GM19023 (cell line): ENCODE measurements around the gene MYRIP.

Source experiments
- ATAC-seq: cut with Tn5 transposase; IDR thresholded peaks from one replicate; pipeline ENCODE4 v1.9.1; 2021; ENCODE audit warnings: mild to moderate bottlenecking, moderate library complexity; ENCODE audit not compliant: unreplicated experiment

MYRIP gene

DNA sequence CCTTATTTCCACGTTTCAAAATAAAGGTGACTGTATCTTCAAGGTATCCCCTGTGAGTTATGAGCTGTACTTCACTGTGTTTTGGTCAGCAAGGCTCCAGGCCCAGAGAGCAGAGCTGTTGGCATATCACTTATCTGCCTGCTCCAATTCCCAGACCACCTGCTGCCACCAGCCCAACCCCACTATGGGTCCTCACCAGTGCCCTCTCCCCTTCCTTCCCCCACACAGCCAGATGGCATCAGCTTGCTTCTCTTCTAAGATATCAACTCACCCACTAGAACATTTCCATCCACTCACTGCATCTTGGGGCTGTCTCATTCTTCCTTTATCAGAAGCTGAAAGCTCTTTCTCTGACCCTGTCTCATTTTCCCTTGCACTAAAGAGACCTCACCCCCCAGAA lies 363.2 kb downstream of the MYRIP start:
- ATAC-seq = no peak

DNA sequence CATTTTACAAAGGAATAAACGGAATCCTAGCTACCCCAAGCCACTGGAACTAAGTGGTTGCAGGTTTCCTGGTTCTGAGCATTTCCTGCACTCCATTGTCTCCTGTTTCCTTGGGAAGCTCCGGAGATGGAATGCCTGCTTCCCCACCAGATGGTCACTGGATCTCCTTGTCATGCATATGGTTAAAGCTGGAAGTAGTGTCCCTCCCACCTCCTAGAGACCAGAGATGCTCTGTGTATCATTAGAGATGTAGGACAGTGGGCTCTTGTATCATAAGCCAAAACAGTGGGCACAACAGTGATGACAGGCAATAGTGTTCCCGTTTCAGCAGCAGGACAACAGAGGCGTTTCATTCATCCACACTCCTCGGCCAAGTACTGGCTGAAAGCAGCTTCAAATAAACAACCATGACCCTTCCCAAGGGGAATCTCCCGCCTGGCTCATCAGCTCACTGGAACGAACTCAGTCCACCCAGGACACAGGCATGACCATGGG lies 363.9 kb downstream of the MYRIP start:
- ATAC-seq = no peak

DNA sequence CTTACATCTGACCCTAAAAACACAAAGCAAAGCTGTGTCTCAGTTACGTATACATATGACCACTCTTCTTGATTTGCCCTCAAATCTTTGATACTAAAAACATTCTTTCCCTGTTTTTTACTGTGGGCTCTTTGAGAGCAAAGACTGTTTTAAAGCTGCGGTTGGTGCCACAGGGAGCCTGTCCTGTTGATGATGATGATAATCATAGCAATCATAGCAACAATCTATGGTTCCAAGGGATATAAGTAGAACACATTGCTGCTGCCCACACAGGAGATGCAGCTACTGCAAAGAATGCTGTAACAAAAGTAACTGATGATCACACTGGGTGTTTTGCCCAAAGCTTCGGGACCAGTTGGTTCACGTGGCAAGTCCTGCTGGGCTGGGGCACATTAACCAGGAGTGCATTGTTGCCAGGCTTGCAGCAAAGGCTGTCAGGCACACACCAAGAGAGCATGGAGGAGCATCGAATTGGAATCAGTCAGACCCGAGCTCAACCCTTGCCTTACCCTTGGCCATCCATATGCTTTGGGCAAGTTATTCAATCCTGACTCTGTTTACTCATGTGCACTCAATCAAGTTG lies 368.7 kb downstream of the MYRIP start:
- ATAC-seq = no peak

DNA sequence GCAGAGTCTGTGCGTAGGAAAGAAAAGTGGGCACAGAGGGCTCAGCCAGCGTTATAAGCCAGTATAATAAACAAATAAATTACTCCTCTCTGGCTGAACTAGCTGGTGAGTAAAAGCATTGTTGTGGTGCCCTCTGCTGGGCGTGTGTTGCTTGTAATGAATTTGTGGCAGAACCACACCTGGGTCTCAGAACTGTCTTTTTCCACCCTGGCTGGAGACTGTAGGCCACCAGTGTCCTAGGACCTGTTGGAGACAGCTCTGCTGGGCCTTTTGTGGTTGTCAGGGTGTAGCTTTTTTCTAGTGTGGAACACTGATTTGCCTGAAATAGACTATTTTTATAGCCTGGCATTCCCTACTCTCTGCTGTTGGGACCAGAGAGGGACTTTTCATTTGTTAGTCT lies 369.6 kb downstream of the MYRIP start:
- no peak for ATAC-seq

DNA sequence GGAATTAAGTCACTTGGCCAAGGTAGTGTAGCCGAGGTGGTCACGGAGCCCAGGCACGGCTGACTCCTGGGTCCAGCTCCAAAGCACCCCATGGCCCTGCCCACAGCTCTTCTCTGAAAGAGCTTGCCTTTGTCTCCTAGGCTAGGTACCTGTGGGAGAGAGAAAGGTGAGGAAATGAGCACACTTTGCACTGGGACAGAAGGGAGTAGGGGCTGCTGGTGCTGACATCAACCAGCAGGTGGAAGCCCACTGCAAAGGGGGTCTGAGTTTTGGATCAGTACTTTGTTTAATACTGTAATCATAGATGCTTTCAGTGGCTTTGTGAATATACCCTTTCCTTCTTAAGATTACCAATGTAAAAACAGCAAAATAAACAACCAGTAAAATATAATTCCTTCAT lies 371.8 kb downstream of the MYRIP start:
- ATAC-seq = no peak

DNA sequence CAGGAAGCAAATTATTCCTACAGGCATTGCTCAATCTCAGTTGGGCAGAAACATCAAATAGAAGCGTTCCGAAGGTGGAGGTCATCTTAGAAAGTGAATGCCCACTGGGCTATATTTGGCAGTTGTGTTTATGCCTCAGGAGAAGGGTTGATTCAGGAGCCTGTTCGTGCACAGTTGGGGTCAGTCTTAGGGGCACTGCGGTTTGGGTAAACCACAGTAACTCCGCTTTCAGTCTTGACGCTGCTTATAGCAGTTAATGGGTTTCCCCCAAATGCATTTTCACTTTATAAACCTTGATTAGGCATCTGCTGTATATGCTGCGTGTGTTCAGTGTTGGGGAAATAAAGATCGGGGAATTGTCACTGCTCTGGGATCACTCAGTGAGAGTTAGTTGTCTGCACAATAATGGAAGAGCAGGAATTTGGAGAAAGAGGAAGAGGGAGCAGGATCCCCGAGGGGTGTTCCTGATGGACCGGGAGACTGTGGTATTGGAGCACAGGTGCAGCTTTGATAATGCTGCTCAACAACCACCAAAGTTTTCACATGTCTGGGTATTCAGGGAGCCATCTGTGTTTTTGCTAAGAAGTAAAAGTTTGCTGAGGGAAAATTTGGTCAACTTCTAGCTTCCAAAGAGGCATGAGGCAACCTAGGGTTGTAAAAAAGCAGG lies 375.8 kb downstream of the MYRIP start:
- peak; percentile 66 for ATAC-seq

DNA sequence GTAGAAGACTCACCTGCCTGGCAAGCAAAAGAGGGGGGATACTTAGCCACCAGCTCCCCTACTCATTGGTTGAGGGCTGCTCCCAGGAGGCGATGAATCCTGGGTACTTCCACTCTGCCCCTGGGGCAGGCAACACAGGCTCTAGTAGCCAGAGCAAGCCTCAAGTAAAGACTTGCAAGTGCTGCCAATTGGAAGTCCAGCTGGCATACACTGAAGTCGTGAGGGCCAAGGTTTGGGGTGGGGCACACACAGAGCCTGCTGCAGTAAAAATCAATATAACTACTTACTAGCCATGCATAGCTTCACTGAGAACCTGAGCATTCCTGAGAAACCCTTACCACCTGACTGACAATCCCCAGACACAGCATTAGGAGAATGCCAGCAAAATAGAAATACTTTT lies 377.1 kb downstream of the MYRIP start:
- no peak for ATAC-seq

DNA sequence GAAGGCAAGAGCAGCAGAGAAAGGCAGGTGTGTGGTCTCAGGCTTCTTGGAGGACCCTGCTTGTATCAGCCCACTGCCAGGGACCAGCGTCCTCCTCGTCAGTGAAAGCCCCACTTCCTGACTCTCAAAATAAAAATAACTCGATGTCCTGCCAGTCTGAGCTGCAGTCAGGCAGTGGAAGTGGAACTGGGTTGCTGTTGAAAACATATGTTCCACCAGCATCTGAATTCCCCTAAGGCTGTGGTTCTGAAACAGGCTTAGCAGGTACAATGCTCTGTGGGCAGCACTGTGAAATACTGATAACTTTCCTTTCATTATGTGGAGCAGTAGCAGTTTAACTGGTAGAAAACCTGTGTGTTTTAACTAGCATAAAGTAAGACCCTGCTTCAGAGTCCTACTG lies 378.5 kb downstream of the MYRIP start:
- peak; percentile 77 for ATAC-seq

DNA sequence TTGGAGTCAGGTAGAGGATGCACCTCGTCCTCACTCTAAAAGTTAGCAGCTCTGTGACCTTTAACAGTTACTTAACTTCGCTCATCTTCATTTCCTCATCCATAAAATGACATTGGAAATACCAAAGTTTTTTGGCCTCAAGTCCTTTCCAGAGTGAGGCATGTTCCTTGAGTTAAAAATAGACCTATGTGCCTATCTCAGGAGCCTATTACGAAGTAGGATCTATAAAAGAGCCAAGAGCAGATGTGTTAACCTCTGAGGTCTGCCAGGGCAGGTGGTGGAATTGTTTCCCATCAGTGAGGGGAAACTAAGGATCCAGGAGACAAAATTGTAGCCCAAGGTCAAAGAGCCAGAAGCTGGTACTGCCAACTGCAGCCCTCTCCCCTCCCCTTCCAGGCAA lies 379.7 kb downstream of the MYRIP start:
- no peak for ATAC-seq

DNA sequence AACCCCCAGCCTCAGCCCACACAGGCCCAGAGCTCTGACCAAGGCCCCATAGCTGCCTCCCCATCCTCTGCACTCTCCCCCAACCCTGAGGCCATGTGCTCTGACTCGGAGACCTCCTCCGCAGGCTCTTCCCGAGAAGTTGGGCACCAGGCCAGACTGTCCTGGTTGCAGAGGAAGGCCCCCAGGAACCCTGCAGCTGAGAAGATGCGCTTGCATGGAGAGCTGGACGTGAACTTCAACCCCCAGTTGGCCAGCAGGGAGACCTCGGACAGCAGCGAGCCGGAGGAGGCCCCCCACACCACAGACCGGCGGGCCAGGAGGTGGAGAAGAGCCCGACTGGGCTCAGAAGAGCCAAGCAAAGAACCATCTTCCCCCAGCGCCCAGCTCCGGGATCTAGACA lies 380.6 kb downstream of the MYRIP start:
- ATAC-seq = no peak

DNA sequence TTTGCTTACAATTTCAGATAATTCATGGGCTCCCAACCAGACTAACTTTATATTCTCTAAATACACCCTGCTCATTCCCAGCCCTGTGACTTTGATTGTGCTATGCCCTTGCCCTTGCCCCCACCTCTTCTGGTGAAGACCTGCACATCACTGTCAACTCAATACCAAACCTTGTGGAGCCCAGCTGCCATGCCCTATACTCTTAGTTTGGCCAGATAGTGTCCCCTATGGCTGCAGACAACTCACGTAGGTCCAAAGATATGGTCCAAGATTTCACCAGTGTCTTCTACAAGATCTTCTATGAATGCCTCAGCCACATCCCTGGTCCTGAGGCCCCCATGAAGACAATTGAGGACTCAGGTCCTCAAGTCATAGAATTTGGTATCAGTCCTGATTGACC lies 381.8 kb downstream of the MYRIP start:
- no peak for ATAC-seq

DNA sequence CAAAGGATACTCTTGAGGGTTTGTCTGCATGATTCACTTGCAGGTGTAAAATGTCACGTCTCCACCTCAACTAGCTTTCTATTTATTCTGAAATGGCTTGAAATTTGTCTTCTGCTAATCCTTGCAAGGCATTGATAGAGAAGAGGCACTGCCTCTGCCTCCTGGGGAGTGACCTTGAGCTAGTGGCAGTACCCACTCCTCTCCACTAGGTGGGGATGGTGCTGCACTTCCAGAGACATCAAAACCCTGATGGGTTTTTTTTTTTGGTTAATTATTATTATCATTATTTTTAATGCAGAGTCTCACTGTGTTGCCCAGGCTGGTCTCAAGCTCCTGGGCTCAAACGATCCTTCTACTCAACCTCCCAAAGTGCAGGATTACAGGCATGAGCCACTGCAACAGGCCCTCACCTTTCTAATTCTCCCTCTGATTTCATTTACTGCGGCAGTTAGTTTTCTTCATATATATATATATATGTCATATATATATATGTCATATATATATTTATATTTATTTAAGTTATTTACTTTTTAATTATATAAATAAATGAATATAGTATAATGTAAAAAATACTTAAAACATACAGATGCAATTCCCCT lies 382.5 kb downstream of the MYRIP start:
- ATAC-seq = no peak

DNA sequence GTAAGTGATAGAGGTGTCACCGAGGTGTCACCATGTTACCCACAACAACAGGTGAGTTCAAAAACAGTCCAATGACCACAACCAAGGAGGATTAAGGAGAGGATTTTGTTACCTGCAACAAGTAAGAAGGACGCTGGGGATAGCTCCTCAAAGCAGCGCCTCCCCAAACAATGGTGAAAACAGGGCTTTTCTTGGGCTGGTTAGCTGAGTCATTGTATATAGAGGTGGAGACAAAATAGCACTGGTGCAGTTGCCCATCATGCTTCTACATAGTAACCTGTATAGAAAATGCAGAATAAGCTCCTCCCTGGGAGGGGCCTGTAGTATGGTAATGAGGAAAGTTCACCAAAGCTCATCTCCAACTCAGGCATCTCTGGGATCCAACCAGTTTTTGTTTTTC lies 383.2 kb downstream of the MYRIP start:
- ATAC-seq = no peak

DNA sequence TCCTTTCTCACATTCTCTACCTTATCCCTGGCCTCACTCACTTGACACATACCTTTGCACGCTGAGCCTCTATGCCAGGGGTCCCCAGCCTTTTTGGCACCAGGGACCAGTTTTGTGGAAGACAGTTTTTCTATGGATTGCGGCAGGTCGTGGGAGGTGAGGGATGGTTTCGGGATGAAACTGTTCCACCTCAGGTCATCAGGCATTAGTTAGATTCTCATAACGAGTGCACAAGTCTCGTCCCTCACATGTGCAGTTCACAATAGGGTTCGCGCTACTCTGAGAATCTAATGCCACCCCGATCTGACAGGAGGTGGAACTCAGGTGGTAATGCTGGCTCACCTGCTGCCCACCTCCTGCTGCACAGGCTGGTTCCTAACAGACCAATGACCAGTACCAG lies 387.6 kb downstream of the MYRIP start:
- no peak for ATAC-seq

DNA sequence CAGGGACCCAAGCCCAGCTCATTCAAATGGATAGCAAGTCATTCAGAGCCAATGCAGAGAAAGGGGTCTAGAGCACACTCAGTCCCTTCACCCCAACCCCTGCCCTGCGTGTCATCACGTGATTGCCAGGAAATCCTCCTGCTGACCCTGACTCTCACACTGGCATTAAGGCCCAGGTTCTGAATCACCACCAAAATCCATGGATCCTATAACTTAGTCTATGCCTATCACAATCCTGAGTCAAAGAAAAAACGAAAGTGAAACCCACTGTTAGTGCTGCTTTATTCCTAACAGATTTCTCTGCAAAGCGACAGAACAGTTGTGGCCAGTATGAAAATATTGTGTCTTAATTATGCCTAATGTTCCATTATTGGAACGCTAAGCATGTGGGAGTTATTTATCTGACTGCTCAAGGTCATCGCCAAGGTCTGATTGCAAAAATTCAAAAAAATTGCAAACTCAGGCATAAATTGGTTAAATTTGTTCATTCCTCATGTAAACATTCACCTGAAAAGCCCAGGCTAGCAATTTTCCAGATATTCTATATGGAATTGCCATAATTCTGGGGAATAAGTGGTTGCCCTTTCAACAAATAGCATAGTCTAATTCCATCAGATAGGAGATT lies 391.4 kb downstream of the MYRIP start:
- ATAC-seq = no peak

DNA sequence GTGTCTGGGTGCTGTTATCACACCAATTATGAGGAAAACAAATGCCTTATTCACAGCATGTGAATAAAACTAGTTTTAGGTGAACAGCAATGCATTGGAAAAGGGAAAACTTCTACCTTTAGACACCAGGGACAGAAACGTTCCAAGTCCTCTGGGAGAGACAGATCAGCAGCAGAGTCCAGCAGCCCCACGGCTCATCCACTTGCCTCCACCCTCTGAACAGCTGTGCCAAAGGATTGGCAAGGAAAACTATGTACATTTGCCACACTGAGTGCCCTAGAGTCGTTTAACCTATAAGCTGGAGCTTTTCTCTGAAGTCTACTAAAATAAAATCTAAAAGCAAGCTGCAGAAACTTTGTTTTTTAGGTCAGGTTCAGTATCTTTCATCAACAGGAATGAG lies 392.4 kb downstream of the MYRIP start:
- no peak for ATAC-seq

DNA sequence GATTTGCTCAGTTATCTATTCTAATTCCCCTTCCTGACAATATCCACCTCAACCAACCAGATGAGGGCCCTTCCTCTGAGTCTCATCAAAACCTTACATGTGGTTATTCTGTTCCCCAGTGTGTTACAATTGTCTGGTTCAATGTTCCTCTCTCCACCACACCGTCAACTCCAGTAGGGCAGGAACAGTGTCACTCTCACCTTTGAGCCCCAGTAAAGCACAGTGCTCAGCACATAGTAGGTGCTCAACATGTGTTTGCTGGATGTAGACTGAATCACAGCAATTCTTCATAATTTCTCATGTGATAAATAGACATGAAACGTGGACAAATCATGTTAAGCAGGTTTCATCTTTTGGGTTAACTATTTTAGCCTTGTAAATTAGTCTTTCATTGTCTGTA lies 397.1 kb downstream of the MYRIP start:
- no peak for ATAC-seq

DNA sequence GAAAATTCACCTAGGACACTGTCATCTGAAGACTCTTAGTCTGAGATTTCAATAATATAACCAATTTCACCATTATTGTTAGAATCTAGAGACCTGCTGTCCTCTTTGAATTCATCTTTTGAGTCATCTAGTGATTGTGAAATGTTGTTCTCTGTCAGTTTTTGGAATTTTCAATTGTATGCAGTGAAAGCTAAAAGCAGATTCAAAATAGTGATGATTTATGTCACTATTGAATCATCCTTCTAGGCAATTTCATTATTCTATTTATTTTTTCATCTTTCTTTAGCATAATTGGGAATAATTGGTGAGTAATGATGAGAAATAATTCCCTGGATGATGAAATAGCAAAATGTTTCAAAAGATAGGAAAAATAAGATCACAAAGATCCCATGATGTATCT lies 398.4 kb downstream of the MYRIP start:
- no peak for ATAC-seq

DNA sequence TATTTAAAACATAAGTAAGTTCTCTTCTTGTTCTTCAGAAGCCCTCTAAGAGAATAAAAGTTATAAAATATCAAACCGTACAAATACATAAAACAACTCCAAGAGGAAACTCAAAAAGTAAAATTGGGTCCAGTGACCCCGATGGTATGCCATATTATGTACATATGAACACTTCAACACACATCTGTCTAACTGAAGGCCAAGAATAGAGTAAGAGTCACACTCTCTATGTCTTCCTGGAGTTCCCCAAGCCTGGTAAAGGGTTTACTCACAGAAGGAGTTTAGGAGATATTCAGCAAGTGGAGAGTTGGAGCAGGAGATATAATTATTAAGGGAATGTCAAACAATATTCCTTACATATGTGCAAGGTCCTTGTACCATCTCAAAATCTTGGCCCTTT lies 398.8 kb downstream of the MYRIP start:
- ATAC-seq = no peak

DNA sequence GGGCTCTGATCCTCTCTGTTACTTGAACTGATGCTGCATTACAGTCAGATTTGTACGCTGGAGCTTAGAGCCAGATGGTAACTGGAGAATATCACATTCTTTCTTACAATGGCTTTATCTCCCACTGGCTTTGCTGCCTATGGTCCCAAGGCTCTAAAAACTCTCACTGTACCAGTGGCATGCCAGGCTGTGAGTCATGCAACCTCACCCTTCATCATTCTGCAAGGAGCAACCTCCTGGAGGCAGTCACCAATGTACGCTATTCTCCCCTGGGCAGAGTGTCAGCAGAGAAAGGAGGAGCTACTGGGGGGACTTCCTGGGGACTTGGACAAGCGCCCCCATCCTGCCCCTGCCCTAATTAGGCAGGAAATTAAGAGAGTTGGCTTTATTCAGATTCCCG lies 402.2 kb downstream of the MYRIP start:
- no peak for ATAC-seq

DNA sequence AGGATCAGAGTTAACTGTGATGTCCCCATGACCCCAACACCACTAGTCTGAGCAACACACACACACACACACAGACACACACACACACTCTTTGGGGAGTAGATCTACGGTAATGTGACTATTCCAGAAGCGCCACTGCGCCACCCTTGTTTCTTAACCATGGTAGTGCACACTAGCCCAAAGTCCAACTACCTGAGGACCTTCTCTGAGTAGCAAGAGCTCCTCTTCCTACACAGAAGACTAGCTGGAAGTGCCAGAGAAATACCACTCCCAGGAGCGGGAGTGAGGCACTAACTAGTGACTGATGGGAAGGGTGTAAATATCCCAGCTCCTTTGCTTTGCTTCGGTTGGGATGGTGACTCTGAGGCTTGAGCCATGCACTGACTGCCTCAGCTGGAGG lies 404.1 kb downstream of the MYRIP start:
- no peak for ATAC-seq

DNA sequence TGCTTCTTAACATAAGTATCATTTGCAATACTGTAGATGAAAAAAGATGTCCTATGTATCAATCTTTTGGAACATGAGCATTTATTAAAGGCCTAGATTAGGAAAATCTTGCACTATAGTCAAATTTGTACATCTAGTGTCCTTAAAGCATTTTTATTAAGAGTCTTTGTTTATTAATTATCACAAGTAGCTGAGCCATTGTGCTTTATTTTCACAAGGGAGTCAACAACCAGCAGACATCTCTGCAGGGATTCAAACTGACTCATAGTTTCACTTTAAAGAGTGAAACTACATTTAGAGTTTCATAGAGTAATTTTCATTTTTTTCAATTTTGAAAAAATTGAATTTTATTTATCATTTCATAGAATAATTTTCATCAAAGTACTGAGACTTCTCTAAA lies 405.6 kb downstream of the MYRIP start:
- no peak for ATAC-seq
